ENCODE results near the gene CIAO2B.
A peak's percentile ranks its signal among the peaks of the same experiment; 100 is the strongest.
"Not testable (repeated sequence)": the region's sequence is repeated elsewhere in the genome, so short reads cannot be mapped to it uniquely, and the experiment has no call there.

CIAO2B gene

DNA sequence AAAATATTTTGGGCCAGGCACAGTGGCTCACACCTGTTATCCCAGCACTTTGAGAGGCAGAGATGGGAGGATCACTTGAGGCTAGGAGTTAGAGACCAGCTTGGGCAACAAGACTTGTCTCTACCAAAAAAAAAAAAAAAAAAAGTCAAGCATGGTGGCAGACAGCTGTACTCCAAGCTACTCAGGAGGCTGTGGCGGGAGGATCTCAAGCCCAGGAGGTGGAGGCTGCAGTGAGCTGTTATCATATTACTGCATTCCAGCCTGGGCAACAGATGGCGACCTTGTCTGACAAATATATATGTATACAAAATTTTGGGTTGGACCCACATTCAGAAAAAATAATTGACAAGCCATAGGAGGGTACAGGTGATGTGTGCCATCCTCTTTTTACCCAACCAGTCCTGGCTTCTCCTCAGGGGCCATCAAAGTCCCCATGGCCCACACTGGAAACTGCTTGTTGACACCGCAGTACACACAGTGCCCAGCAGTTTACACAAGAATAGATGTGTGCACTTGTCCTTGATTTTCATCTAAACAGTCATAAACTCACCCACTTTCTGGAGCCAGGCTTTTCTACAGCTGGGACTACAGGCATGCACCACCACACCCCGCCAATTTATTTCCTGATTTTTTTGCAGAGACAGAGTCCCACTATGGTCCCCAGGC lies 2.8 kb upstream of the CIAO2B start:
- no peak for DNase-seq

DNA sequence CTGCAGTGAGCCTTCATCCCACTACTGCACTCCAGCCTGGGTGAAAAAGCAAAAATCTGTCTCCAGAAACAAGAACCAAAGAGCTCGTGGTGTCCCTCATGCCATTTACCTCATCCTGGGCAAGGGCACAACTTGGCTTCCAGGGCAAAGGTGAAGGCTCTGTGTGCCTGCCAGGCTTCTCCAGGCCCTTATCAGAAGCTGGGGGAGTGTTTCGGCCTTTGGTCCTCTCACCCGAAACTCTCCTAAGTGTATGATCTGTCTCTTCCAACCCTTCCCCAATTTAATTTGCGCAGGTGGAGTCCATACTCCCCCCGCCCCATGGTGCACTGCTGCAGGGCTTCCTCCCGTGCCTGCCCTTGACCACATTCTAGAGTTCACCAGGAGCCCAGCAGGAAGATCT lies 2.3 kb upstream of the CIAO2B start:
- DNase-seq: no peak

DNA sequence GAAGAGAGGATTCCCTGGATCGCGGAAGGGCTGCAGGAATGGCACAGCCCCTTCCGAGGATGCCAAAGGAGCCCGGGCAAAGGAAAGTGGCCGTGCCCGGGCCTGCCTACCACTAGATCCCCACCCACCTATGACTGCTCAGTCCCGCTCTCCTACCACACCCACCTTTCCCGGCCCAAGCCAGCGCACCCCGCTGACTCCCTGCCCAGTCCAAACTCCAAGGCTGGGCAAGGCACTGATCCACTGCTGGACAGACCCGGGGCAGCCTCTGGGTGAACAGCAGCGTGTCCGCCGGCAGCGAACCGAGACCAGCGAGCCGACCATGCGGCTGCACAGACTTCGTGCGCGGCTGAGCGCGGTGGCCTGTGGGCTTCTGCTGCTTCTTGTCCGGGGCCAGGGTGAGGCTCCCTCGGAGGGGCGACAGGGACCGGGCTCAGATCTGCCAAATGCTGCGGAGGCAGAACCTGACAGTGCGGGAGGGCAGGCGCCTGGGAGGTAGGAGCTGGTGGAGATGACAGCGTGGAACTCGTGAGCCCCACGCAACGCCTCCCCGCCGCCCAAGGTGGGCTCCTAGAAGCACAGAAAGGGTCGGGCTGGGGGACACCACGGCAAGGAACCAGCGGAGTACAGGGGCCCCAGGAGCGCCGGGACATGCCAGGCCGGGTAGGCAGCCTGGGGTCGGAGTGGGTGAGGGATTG lies 1.3 kb upstream of the CIAO2B start, which contains the start of gene CES2:
Gene CES2 (plus strand): TSS at position 203 of the 698 bp plus-strand sequence. CDS start 120 bp downstream, at position 323.
- DNase-seq: no peak

DNA sequence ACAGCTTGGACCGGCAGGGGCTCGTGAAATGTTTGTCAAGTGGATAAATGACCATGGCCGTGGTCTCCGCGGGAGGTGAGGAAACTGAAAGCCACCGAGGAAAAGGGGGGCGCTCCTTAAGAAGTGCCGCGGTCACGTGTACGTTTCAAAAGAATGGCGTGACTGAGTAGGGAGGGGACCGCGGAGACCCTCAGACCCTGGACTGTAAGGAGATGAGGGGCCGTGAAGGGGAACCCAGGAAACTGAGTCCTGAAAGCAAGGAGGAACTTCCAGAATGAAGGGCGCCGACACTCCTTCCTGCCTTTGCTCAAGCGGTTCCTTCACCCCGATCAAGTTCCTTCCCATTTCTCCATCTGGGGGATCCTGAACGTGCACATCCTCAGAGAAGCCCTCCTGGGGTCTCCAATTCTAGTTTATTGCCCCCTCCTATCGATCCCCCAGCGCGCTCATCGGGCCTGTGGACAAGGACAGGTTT lies 674 bp upstream of the CIAO2B start:
- not testable (repeated sequence) for DNase-seq

DNA sequence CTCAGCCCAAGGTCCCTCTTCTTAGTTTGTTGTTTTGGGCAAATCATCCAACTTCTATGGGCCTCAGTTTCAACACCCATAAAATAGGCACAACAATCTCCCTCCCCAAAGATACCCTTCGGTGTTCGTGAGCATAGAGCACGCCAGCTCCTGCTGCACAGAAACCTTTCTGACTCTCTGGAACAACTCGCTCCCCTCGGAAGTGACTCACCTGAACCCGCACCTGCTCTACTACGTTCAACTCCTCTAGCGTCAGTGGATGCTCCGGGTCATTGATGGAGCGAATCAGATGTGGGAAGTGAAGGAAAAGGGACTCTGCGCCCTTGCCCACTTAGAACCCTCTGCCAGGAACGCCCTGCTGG lies 445 bp downstream of the CIAO2B start:
- no peak for DNase-seq

DNA sequence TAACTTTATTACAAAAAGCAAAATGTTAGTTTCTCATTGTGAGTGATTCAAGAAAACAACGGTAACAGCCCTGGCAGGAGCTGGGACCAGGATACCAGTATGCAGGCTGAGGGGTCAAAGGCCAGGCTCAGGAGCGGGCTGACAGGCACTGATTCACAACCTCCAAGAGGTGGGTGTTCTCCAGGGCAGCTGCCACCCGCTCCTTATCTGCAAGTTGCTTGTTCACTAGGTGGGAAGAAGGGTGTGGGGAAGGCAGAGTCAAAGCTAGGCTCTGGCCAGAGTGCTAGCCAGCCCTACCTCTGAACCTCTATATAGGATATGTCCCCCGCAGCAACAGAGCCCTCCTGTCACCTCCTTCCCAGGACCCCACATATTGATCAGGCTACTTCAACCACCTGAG lies 2.1 kb downstream of the CIAO2B start:
- no peak for DNase-seq

DNA sequence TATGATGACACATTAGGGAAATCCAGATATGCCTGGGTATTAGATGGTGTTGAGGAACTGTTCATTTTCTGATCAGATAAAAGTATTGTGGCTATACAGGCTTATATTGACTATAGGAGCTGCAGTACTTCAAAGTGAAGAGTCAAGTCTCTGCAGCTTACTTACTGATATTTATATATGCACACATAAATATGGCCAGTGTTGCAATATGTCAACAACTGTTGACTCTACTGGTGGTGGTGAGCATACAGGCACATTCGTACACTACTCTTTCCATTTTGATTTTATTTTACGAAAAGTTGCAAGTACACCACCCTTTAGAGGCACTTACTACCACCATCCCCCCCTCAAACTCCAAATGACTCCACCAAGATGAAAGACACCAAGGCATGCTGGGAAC lies 2.5 kb downstream of the CIAO2B start:
- DNase-seq: no peak

DNA sequence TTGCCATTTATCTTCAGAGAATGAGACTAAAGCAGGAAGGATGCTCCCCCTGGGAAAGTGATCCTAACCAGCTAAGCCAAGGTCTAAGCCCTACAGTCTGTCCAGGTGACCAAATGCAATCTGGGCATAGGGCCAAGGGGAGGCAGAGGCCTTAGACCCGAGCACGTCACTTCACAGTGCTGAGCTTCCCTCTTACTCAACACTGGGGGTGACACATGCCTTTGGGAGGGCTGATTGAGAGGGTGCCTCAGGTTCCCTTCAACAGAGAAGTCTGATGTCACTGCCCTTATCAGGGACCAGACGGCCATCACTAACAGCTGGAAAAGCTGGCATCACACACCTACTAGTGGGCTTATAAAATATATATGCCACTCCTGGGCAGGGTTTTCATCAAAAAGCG lies 4.0 kb downstream of the CIAO2B start:
- DNase-seq: no peak

DNA sequence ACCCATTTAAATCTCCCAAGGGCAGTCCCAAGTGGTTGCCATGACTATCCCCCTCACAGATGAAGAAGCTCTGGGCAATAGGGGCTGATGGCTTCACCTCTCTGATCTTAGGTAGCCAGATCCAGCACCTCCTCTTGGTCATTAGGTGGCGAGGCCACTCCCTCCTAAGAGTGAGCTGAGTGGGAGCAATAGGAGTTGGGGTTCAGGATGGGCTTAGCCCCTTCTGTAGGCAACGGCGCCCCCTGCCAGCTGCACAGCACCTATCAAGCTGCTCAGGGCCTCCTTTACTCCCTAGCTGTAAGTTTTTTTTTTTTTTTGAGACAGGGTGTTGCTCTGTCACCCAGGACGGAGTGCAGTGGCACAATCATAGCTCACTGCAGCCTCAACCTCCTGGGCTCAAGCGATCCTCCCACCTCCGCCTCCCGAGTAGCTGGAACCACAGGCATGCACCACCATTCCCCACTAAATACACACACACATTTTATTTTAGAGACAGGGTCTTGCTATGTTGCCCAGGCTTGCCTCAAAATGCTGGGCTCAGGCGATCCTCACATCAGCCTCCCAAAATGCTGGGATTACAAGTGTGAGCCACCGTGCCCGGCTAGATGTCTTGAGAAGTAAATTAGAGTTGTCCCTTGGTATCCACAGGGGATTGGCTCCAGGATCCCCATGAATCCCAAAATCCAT lies 5.4 kb downstream of the CIAO2B start:
- no peak for DNase-seq

DNA sequence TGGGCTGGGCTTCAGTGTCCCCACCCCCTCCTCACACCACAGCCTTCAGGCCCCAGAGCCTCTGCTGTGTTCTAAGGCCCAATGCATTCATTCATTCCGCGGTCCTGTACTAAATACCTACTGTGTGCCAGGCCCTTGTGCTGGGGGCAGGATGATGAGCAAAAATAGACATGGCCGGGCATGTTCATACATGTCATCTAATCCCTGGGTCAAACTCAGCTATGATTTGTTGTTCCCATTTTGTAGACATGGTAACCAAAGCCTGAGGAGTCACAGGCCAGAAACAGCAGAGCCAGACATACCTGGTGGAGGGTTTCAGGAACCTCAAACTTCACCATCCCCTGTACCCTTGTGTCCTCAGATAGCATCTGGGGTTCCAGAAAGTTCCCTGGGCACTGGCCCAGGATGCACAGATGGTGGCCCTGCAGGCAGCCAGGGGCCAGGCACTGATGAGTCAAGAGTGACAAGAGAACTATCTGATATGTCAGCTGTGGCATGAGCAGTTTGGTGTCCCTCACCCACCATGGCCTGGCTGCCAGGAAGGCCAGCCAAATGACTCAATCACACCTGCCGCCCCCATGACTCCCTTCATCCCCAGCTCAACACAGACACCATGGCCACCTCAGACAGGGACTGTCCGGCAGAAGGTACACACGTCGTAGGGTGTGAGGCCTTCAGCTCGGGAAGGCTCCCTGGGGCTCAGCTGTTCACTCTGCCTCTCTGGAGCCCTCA lies 6.1 kb downstream of the CIAO2B start:
- DNase-seq: no peak

DNA sequence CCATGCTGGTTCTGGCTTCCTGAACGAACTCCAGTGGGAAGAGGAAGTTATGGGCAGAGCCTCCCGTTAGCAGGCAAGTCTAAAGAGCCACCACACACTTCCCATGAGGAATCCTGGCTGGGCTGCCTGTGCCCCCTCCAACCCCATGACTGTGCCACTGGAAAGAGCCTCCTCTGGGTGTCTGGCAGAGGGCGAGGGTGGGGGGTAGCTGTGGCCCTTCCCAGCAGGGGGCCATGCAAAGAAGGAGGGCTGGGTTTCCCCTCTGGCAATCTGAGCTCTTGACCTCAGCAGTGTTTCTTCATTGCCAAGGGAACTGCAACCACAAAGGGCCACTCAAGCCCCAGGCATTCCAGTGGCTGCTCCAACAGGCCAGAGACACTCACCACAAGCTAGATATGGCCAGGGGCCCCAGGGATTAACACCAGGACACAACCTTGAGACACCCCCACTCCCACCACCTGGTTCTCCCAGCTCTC lies 7.2 kb downstream of the CIAO2B start:
- DNase-seq: peak in 2 of 3 experiments; percentile 8 to 43

DNA sequence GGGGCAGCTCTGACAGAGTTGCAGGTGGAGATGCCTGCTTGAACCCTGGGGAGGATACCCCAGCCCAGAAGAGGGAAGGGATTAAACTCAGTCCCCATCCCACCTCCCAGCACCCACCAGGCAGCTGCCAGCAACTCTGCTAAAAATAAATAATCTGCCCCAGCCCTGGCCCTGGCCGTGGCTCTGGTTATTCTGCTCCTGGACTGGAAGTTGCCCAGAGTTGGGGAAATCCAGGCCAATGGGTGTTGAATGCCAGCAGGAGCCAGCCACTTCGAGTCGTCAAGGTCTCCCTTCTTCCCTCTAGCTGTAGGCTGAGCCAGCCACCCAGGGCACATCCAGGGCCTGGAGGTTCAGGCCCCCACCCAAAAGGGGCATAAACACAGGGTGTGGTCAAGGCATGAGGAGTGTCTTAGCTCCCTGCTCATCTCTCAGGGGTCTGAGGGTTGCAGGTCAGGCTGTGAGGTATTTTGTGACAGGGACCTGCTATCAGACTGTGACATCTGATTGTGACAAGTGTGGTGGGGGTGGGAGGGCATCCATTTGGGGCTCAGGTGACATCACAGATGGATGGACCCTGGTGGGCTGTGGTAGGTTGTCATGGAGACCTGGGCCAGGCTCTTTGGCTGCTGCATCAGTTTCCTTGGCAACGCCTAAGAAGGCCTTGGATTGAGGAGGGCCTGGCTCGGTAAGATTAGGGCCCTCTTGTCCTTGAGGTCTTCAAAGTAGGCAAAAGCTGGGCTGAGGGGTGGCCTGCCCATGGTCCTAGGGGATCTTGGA lies 7.8 kb downstream of the CIAO2B start:
- peak in 1 of 3 experiments; percentile 9 for DNase-seq

DNA sequence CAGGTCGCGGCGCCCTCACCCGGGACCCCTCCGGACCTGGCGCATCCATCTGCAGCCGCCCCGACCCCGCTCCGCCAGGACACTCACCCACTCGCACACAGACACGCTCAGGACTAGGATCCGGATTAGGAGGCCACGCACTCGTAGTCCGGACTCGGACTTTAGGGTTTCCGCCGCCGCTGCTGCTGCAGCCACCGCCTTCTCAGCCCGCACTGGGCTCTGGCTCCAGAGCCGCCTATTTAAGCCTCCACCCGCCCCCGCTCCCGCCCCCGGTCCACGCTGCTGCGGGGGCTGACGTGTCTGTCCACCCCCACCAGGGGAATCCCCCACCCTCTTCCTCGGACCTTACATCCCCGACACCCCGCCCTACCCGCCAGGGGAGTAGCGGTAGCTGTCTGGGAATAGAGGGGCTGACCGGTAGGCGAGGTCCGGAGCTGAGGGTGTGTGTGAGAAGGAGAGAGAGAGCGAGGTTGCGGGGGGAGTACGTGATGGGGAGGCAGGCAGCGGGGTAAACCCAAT lies 8.8 kb downstream of the CIAO2B start, which contains the start of gene RRAD:
Gene RRAD (minus strand): TSS at position 214 of the 519 bp plus-strand sequence. CDS start 356 bp downstream, outside the sequence.
- no peak for DNase-seq

DNA sequence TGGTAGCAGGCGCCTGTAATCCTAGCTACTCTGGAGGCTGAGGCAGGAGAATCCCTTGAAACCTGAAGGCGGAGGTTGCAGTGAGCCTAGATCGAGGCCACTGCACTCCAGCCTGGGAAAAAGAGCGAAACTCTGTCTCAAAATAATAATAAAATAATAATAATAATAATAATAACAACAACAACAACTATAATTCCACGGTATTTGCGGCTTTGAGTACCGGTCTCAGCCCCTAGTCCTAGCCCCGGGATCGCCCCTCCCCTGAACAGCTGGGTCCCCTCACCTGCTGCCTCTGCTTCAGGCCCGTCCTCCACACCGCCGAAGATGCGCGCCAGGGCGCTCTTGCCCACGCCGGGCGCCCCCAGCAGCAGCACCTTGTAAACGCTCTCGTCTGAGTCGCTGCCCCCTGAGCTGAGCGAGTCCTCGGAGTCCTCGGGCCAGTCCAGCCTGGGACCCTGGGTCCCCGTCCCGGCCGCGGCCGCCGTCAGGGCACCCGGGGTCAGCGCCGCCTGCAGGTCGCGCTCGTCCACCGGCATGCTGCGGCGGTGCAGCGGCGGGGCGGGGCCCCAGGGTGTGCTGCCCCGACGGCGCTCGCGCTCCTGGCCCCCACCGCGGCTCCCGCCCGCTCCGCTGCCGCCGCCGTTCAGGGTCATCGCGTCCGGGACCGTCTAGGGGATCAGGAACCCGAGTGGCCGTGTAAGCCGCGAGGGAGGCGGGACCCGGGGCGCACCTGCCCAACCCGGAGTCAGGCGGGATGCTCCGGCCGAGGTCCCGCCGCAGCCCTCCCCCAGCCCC lies 9.5 kb downstream of the CIAO2B start:
- no peak for DNase-seq

DNA sequence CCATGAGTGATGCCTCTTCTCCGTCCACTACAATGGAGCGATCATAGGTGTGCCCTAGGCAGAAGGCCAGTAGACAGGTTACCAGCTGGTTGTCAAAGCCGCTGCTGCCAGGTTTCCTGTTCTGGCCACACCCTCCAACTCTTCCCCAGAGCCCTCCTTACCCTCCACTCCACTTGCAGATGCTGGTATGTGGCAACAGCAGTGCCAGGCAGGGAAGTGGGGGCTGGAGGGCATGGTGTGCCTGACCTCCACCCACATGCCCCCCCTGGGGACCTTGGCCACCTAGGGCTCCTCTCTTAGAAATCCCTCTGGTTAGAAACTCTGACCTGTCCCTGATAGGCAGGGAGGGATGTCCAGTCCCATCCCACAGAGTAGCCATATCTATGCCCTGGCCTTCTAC lies 10.3 kb downstream of the CIAO2B start:
- DNase-seq: no peak

DNA sequence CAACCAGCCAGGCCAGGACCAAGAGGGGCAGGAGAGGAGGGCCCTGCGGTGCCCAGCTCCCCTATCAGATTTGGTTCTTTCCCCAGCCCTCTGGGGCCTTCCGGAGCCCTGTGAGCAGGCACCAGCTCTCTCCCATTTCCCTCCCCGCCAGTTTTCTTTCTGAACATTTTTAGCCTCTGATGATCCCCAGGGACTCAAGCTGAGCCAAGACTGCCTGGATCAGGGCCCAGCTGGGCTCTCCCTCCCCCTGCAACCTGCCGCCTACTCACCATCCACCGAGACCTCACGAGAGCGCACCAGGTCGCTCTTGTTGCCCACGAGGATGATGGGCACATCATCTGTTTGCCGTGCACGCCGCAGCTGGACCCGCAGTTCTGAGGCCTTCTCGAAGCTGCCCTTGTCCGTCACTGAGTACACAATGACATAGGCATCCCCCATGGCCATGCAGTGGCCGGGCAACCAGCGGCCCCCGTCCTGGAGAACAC lies 10.9 kb downstream of the CIAO2B start:
- DNase-seq: peak in 2 of 3 experiments; percentile 6 to 15

DNA sequence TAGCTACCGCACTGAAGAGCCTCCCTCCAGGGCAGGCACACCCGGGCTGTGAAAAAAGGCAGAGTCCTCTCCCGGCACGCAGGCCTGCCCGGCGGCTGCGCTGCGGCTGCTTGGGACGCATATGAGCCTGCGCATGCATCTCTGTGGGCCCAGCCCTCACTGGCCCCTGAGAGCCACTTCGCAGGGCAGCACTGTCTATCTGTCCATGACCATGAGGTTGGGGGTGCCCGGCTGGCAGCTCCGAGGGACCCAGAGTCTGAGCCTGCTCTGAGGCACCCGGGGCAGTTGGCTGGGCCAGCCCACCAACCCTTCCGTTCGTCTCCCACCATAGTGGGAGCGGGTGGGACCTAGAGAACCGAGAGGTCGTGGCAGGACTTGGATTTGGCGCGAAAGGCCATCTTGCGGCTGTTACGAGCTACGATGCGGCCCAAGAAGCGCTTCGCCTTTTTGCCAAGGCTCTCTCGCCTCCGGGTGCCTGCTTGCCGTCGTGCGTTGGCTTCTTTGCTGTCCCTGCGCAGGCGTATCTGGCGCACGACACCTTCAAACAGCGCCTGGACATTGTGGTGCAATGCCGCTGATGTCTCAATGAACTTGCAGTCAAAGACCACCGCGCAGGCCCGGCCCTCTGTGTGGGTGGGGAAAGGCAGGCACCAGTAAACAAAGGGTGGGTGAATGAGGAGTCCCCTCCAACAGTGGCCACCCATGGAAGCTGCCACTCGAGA lies 12.3 kb downstream of the CIAO2B start:
- DNase-seq: no peak

DNA sequence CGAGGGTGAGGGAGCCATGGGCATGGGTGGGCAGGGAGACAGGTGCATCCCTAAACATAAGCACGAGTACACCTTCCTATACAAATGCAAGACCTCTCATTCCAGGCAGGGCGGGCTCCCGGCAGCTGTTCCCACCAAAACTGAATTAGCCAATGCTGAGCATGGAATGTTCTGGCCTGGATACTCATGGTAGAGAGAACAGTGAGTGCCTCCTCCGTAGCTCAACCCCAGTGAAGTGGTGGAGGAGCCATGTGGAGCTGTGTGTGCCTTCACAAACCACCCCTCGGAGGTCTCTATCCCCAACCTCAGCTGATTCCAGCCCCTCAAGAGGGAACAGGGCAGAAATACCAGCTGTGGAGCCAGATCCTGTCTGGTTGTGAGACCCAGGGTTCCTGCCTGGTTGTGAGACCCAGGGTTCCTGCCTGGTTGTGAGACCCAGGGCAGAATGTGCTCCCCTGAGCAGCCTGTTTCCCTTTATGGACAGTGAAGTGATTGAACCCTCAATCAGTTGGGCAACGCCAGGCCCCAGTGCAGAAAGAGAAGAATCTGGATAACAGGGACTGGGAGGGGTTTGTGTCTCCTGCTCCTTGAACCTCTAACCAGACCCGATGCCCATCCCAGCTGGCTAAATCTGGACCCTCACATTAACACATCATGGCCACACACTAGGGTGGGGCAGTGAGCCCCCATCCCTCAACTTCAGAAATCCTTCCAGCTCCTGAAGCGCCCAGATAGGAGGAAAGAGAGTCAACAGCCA lies 13.1 kb downstream of the CIAO2B start:
- DNase-seq: no peak

DNA sequence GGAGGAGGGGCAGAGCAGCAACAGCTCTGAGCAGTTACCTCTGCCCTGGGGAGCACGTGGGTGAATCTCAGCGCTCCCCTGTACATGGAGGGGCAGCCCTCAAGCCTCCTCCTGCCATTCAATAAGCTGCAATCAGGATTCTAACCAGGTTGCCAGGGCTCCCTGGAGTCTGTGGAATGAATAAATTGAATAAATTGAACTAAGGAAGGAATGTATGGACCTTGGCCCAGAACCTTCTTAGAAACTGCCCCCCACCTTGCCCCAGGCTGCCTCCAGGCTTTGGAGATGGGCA lies 14.0 kb downstream of the CIAO2B start:
- DNase-seq: no peak
